ENCODE data around the gene GPSM1. TPM values are rescaled to one million over a fixed set of nuclear protein-coding genes. Genes with fewer than 3 reads are reported as not detected.

GPSM1 gene
- total and polyA plus RNA-seq, 9 donors: 22.8 to 36.0 (median 27.1) TPM

GRCh38 chr9:136353757-136354488, 26.6 kb downstream of the GPSM1 start:
- H3K36me3 ChIP-seq (ENCODE audit: control insufficient read depth, insufficient read depth, low read length): peaks cover 36% of the 10 kb centered on the region
- H3K27ac ChIP-seq (ENCODE audit: low read length): peak overlapping the region; percentile 51
- no peak overlapping the region for H3K4me3 ChIP-seq (ENCODE audit: low read length)
- 48% methylated on average over 9 of the region's 13 CpGs for WGBS (ENCODE audit: insufficient coverage)
- peaks cover 68% of the 10 kb centered on the region for H3K4me1 ChIP-seq (ENCODE audit: control insufficient read depth, insufficient read depth, low read length)
- no peaks in the 10 kb centered on the region for H3K27me3 ChIP-seq (ENCODE audit: control insufficient read depth, insufficient read depth, low read length)
- DNase-seq: no peak
- H3K9me3 ChIP-seq (replicated peaks; ENCODE audit: control insufficient read depth, low read depth, low read length): no peaks in the 10 kb centered on the region

GRCh38 chr9:136354592-136355085, 27.3 kb downstream of the GPSM1 start:
- 55% methylated on average over 13 of the region's 17 CpGs for WGBS (ENCODE audit: insufficient coverage)
- Histone ChIP-seq H3K4me1 (ENCODE audit: control insufficient read depth, insufficient read depth, low read length) (peaks cover 61% of the 10 kb centered on the region), H3K27me3 (ENCODE audit: control insufficient read depth, insufficient read depth, low read length) (no peaks in the 10 kb centered on the region), H3K36me3 (ENCODE audit: control insufficient read depth, insufficient read depth, low read length) (peaks cover 41% of the 10 kb centered on the region), H3K9me3 (replicated peaks; ENCODE audit: control insufficient read depth, low read depth, low read length) (no peaks in the 10 kb centered on the region), H3K27ac (ENCODE audit: low read length) (peak overlapping the region; percentile 51), H3K4me3 (ENCODE audit: low read length) (no peak overlapping the region)
- peak; percentile 55 for DNase-seq

GRCh38 chr9:136355616-136356557, 28.5 kb downstream of the GPSM1 start:
- H3K27ac ChIP-seq (ENCODE audit: low read length): no peak overlapping the region

GRCh38 chr9:136357202-136357725, 29.9 kb downstream of the GPSM1 start:
- Histone ChIP-seq H3K36me3 (ENCODE audit: control insufficient read depth, insufficient read depth, low read length) (peaks cover 42% of the 10 kb centered on the region), H3K4me1 (ENCODE audit: control insufficient read depth, insufficient read depth, low read length) (peaks cover 62% of the 10 kb centered on the region), H3K27ac (ENCODE audit: low read length) (no peak overlapping the region), H3K4me3 (ENCODE audit: low read length) (no peak overlapping the region), H3K27me3 (ENCODE audit: control insufficient read depth, insufficient read depth, low read length) (no peaks in the 10 kb centered on the region), H3K9me3 (replicated peaks; ENCODE audit: control insufficient read depth, low read depth, low read length) (no peaks in the 10 kb centered on the region)
- no peak for DNase-seq
- WGBS (ENCODE audit: insufficient coverage): 60% methylated on average over 17 of the region's 22 CpGs

More at GRCh38 chr9:136355616-136356557, 28.5 kb downstream of the GPSM1 start:
- DNase-seq: no peak
- Histone ChIP-seq H3K27me3 (ENCODE audit: control insufficient read depth, insufficient read depth, low read length) (no peaks in the 10 kb centered on the region), H3K36me3 (ENCODE audit: control insufficient read depth, insufficient read depth, low read length) (peaks cover 39% of the 10 kb centered on the region), H3K9me3 (replicated peaks; ENCODE audit: control insufficient read depth, low read depth, low read length) (no peaks in the 10 kb centered on the region), H3K4me1 (ENCODE audit: control insufficient read depth, insufficient read depth, low read length) (peaks cover 59% of the 10 kb centered on the region), H3K4me3 (ENCODE audit: low read length) (no peak overlapping the region)
- WGBS (ENCODE audit: insufficient coverage): 69% methylated on average over 53 of the region's 54 CpGs

GRCh38 chr9:136358016-136358415, 30.7 kb downstream of the GPSM1 start:
- Histone ChIP-seq H3K4me1 (ENCODE audit: control insufficient read depth, insufficient read depth, low read length) (peaks cover 62% of the 10 kb centered on the region), H3K27me3 (ENCODE audit: control insufficient read depth, insufficient read depth, low read length) (no peaks in the 10 kb centered on the region), H3K27ac (ENCODE audit: low read length) (no peak overlapping the region), H3K36me3 (ENCODE audit: control insufficient read depth, insufficient read depth, low read length) (peaks cover 42% of the 10 kb centered on the region), H3K9me3 (replicated peaks; ENCODE audit: control insufficient read depth, low read depth, low read length) (no peaks in the 10 kb centered on the region), H3K4me3 (ENCODE audit: low read length) (no peak overlapping the region)
- WGBS (ENCODE audit: insufficient coverage): 86% methylated on average over 29 of the region's 29 CpGs
- DNase-seq: no peak

- 100% methylated on average over 1 of the region's 2 CpGs for WGBS (ENCODE audit: insufficient coverage)
- Histone ChIP-seq H3K4me1 (ENCODE audit: control insufficient read depth, insufficient read depth, low read length) (peaks cover 56% of the 10 kb centered on the region), H3K36me3 (ENCODE audit: control insufficient read depth, insufficient read depth, low read length) (peaks cover 42% of the 10 kb centered on the region), H3K27me3 (ENCODE audit: control insufficient read depth, insufficient read depth, low read length) (peaks cover under 1% of the 10 kb centered on the region), H3K4me3 (ENCODE audit: low read length) (no peak overlapping the region), H3K9me3 (replicated peaks; ENCODE audit: control insufficient read depth, low read depth, low read length) (no peaks in the 10 kb centered on the region), H3K27ac (ENCODE audit: low read length) (no peak overlapping the region)
- no peak for DNase-seq
Measured at GRCh38 chr9:136358888-136359287, 31.5 kb downstream of the GPSM1 start.

- Histone ChIP-seq H3K4me3 (ENCODE audit: low read length) (no peak overlapping the region), H3K36me3 (ENCODE audit: control insufficient read depth, insufficient read depth, low read length) (peaks cover 42% of the 10 kb centered on the region), H3K9me3 (replicated peaks; ENCODE audit: control insufficient read depth, low read depth, low read length) (no peaks in the 10 kb centered on the region), H3K4me1 (ENCODE audit: control insufficient read depth, insufficient read depth, low read length) (peaks cover 56% of the 10 kb centered on the region), H3K27ac (ENCODE audit: low read length) (no peak overlapping the region), H3K27me3 (ENCODE audit: control insufficient read depth, insufficient read depth, low read length) (peaks cover 8% of the 10 kb centered on the region)
- no peak for DNase-seq
- 69% methylated on average over 33 of the region's 38 CpGs for WGBS (ENCODE audit: insufficient coverage)
Measured at GRCh38 chr9:136359774-136360718, 32.7 kb downstream of the GPSM1 start.

GRCh38 chr9:136361047-136361753, 33.9 kb downstream of the GPSM1 start:
- Histone ChIP-seq H3K9me3 (replicated peaks; ENCODE audit: control insufficient read depth, low read depth, low read length) (no peaks in the 10 kb centered on the region), H3K27ac (ENCODE audit: low read length) (peak overlapping the region; percentile 47), H3K27me3 (ENCODE audit: control insufficient read depth, insufficient read depth, low read length) (peaks cover 9% of the 10 kb centered on the region), H3K4me1 (ENCODE audit: control insufficient read depth, insufficient read depth, low read length) (peaks cover 55% of the 10 kb centered on the region), H3K36me3 (ENCODE audit: control insufficient read depth, insufficient read depth, low read length) (peaks cover 36% of the 10 kb centered on the region), H3K4me3 (ENCODE audit: low read length) (no peak overlapping the region)
- no peak for DNase-seq
- 37% methylated on average over 41 of the region's 43 CpGs for WGBS (ENCODE audit: insufficient coverage)
